Stimulated activated CD4-positive, alpha-beta T cell treated with anti-CD3 and anti-CD28 coated beads, Interleukin-4, amount 100 ng/mL, for 1 hour (primary cell): ENCODE data around the gene NPDC1.

Experiments
- DNase-seq: peaks from one replicate; pipeline ENCODE4 v3.0.0-alpha.2; 2020

NPDC1 gene

GRCh38 chr9:137046088-137046787 is at the start of gene NPDC1:
Gene NPDC1 (minus strand): TSS chr9:137046177. CDS start chr9:137045989, 188 bp downstream.
- peak; percentile 83 for DNase-seq

- no peak for DNase-seq
These were observed 43.4 kb upstream of the NPDC1 start for GRCh38 chr9:137089232-137089947.

GRCh38 chr9:137088121-137088520 is 42.1 kb upstream of the NPDC1 start:
- no peak for DNase-seq

- DNase-seq = no peak
These were observed 41.5 kb upstream of the NPDC1 start for GRCh38 chr9:137087409-137087925.

- DNase-seq = peak; percentile 100
These were observed 40.8 kb upstream of the NPDC1 start, which contains the start of gene MAN1B1 for GRCh38 chr9:137086531-137087408. Gene MAN1B1 (plus strand): TSS chr9:137086985. CDS start chr9:137087000, 15 bp downstream.

GRCh38 chr9:137085920-137086530 is 40.0 kb upstream of the NPDC1 start:
- DNase-seq = peak; percentile 33

GRCh38 chr9:137084526-137084925 is 38.5 kb upstream of the NPDC1 start:
- DNase-seq = no peak

GRCh38 chr9:137083394-137084004 is 37.5 kb upstream of the NPDC1 start:
- DNase-seq = no peak

GRCh38 chr9:137082925-137083290 is 36.9 kb upstream of the NPDC1 start:
- DNase-seq = no peak

- DNase-seq = no peak
These were observed 36.4 kb upstream of the NPDC1 start for GRCh38 chr9:137082222-137082924.

GRCh38 chr9:137080260-137081122 is 34.5 kb upstream of the NPDC1 start:
- no peak for DNase-seq

- no peak for DNase-seq
These were observed 33.4 kb upstream of the NPDC1 start for GRCh38 chr9:137079401-137079787.

- DNase-seq = no peak
These were observed 32.9 kb upstream of the NPDC1 start for GRCh38 chr9:137078701-137079400.

GRCh38 chr9:137077758-137078693 is 32.0 kb upstream of the NPDC1 start:
- DNase-seq = peak; percentile 31

GRCh38 chr9:137077010-137077747 is 31.2 kb upstream of the NPDC1 start, which contains the start of gene UAP1L1:
Gene UAP1L1 (plus strand): TSS chr9:137077517. CDS start chr9:137077533, 16 bp downstream.
- DNase-seq = peak; percentile 33

- DNase-seq = no peak
These were observed 30.6 kb upstream of the NPDC1 start for GRCh38 chr9:137076636-137077009.

GRCh38 chr9:137075275-137075775 is 29.3 kb upstream of the NPDC1 start:
- no peak for DNase-seq
